IMR-90 (cell line): ENCODE results near the gene EMID1. TPM values are rescaled to one million over a fixed set of nuclear protein-coding genes. Genes with fewer than 3 reads are reported as not detected.

Experiments used
- ATAC-seq: fragments of 200-7000 bp; cut with Tn5 transposase; 2 replicates; pipeline ENCODE4 v1.9.1; 2020; ENCODE audit warnings: low read depth, mild to moderate bottlenecking, moderate library complexity
- BruUV-seq: library from RNA; stranded (reverse); fragments of 400-500 nt; replicated peaks from 2 replicates; lab custom pipeline; 2021; lab: Mats Ljungman, UMichigan
- CTCF ChIA-PET: fragments of 300-600 bp; formaldehyde crosslinking; extraction: SDS; loops from one replicate; lab custom pipeline; 2021; ENCODE audit warnings: antibody characterized with exemption; lab: Yijun Ruan, JAX
- POLR2A ChIA-PET: fragments of 300-600 bp; sonication (Branson Sonifier 250); formaldehyde crosslinking; loops from one replicate; lab custom pipeline; 2022; ENCODE audit warnings: antibody characterized with exemption; ENCODE audit not compliant: unreplicated experiment; lab: Charles Lee
- DNase-seq: peaks from one replicate; pipeline ENCODE4 v3.0.0; 2013
- H2AFZ ChIP-seq: replicated peaks from 2 replicates; pipeline ENCODE3; 2013; ENCODE audit warnings: low read length, mild to moderate bottlenecking; ENCODE audit not compliant: poor library complexity
- H2AK5ac ChIP-seq: 2 replicates; pipeline ENCODE4 v1.6.1; 2013; ENCODE audit warnings: low read depth, low read length, inconsistent platforms
- H2AK9ac ChIP-seq: replicated peaks from 2 replicates; pipeline ENCODE3; 2013; ENCODE audit warnings: mild to moderate bottlenecking, low read depth, low read length, moderate library complexity; ENCODE audit not compliant: poor library complexity
- H2BK120ac ChIP-seq: 2 replicates; pipeline ENCODE4 v1.6.1; 2013; ENCODE audit warnings: low read depth, low read length, inconsistent platforms
- H2BK15ac ChIP-seq: 3 replicates; pipeline ENCODE4 v1.6.1; 2013; ENCODE audit warnings: low read depth, low read length, inconsistent platforms
- H2BK20ac ChIP-seq: 2 replicates; pipeline ENCODE4 v1.6.1; 2013; ENCODE audit warnings: low read depth, mild to moderate bottlenecking, inconsistent platforms, low read length, moderate library complexity
- H2BK5ac ChIP-seq: 2 replicates; pipeline ENCODE4 v1.6.1; 2013; ENCODE audit warnings: mild to moderate bottlenecking, low read depth, low read length, inconsistent platforms; ENCODE audit not compliant: poor library complexity, severe bottlenecking
- H3K14ac ChIP-seq: replicated peaks from 2 replicates; pipeline ENCODE4 v1.6.1; 2013; ENCODE audit warnings: low read depth, low read length, inconsistent platforms
- H3K18ac ChIP-seq: 2 replicates; pipeline ENCODE4 v1.6.1; 2013; ENCODE audit warnings: low read depth, low read length, control low read depth
- H3K23ac ChIP-seq: 2 replicates; pipeline ENCODE4 v1.6.1; 2013; ENCODE audit warnings: low read depth, low read length, inconsistent platforms
- H3K27ac ChIP-seq: 2 replicates; pipeline ENCODE4 v1.5.1; 2013; ENCODE audit warnings: mild to moderate bottlenecking, control low read depth, low read length; ENCODE audit not compliant: insufficient read depth
- H3K27me3 ChIP-seq: 2 replicates; pipeline ENCODE4 v1.6.1; 2013; ENCODE audit warnings: low read length; ENCODE audit not compliant: control insufficient read depth, insufficient read depth
- H3K36me3 ChIP-seq: 2 replicates; pipeline ENCODE4 v1.6.1; 2013; ENCODE audit warnings: low read length, mixed read lengths; ENCODE audit not compliant: control insufficient read depth, insufficient read depth
- H3K4ac ChIP-seq: 2 replicates; pipeline ENCODE4 v1.6.1; 2013; ENCODE audit warnings: low read depth, low read length, inconsistent platforms
- H3K4me1 ChIP-seq: 2 replicates; pipeline ENCODE4 v1.6.1; 2013; ENCODE audit warnings: low read length, mixed read lengths; ENCODE audit not compliant: control insufficient read depth, insufficient read depth
- H3K4me2 ChIP-seq: 2 replicates; pipeline ENCODE4 v1.6.1; 2013; ENCODE audit warnings: low read depth, mild to moderate bottlenecking, control low read depth, low read length, moderate library complexity
- H3K4me3 ChIP-seq: 2 replicates; pipeline ENCODE4 v1.5.1; 2013; ENCODE audit warnings: low read depth, mild to moderate bottlenecking, control low read depth, low read length, moderate library complexity; ENCODE audit not compliant: insufficient read depth
- H3K56ac ChIP-seq: 2 replicates; pipeline ENCODE4 v1.6.1; 2013; ENCODE audit warnings: low read length, inconsistent platforms; ENCODE audit not compliant: insufficient read depth; ENCODE audit errors: extremely low read depth
- H3K79me1 ChIP-seq, 2 experiments: 2 replicates each; pipeline ENCODE4 v1.6.1; 2013; ENCODE audit warnings: low read length in 2 of 2, inconsistent platforms in 1 of 2, low read depth in 1 of 2
- H3K9ac ChIP-seq: 2 replicates; pipeline ENCODE4 v1.6.1; 2013; ENCODE audit warnings: low read depth, low read length, control low read depth
- H3K9me1 ChIP-seq: 2 replicates; pipeline ENCODE4 v1.6.1; 2013; ENCODE audit warnings: low read length, inconsistent platforms; ENCODE audit not compliant: insufficient read depth
- H3K9me3 ChIP-seq: 2 replicates; pipeline ENCODE4 v1.6.1; 2013; ENCODE audit warnings: low read length; ENCODE audit not compliant: control insufficient read depth, insufficient read depth
- H4K20me1 ChIP-seq: 2 replicates; pipeline ENCODE4 v1.6.1; 2013; ENCODE audit warnings: low read length, inconsistent platforms; ENCODE audit not compliant: insufficient read depth
- H4K5ac ChIP-seq: 2 replicates; pipeline ENCODE4 v1.6.1; 2013; ENCODE audit warnings: mild to moderate bottlenecking, low read depth, low read length, control low read depth
- H4K8ac ChIP-seq, 2 experiments: 2 replicates each; pipeline ENCODE4 v1.6.1; 2013; ENCODE audit warnings: low read depth in 2 of 2, low read length in 2 of 2, control low read depth in 1 of 2, inconsistent platforms in 1 of 2
- H4K91ac ChIP-seq: 2 replicates; pipeline ENCODE4 v1.6.1; 2013; ENCODE audit warnings: low read depth, low read length, inconsistent platforms; ENCODE audit not compliant: insufficient read depth
- CTCF ChIP-seq: conservative IDR thresholded peaks from 2 replicates; pipeline ENCODE4 v1.5.1; 2012; ENCODE audit warnings: mild to moderate bottlenecking, low read depth, low read length, improper control_type of control experiment
- NFE2L2 ChIP-seq: fragments of 150-350 bp; IDR thresholded peaks from 2 replicates; pipeline ENCODE4 v1.6.1; 2016; ENCODE audit warnings: low read depth, mild to moderate bottlenecking, low read length
- WGBS, 2 experiments: methylation state at CpG; one replicate each; pipeline versions ENCODE4 v1.1.5 to v1.1.7; 2013; ENCODE audit warnings: missing lambda C conversion rate in 2 of 2; ENCODE audit not compliant: insufficient read length in 1 of 2; ENCODE audit errors: extremely low coverage in 2 of 2; 5-methylcytosine and 5-hydroxymethylcytosine counted together
- dilution Hi-C: fragments of 300-500 bp; cut with HindIII; formaldehyde crosslinking; loops from one replicate; pipeline ENCODE4 v1.14.3; 2018; ENCODE audit warnings: low sequenced_read_pairs; ENCODE audit not compliant: unreplicated experiment
- in situ Hi-C: fragments of 300-500 bp; cut with MboI; formaldehyde crosslinking; loops from 3 replicates; pipeline ENCODE4 v1.14.3; 2019; ENCODE audit warnings: low sequenced_read_pairs, inconsistent platforms, mixed read lengths
- intact Hi-C: fragments of 100-400 bp; cut with micrococcal nuclease; formaldehyde crosslinking; loops from 2 replicates; pipeline ENCODE4 v1.10.0; 2022
- polyA plus RNA-seq, 3 experiments: library from polyadenylated mRNA; depleted of rRNA; stranded (reverse); fragments of >200 nt; gene quantifications; 2 replicates each; pipeline ENCODE4 v1.2.3, GENCODE V29; 2012; ENCODE audit warnings: low replicate concordance in 1 of 3
- total RNA-seq: library from RNA; depleted of rRNA; stranded (reverse); fragments of >200 nt; gene quantifications from 2 replicates; pipeline ENCODE4 v1.2.3, GENCODE V29; 2012

The EMID1 gene
- total and polyA plus RNA-seq, 2 of the 4 experiments (the other 2 are of a cell fraction): 0.54 to 1.3 TPM

GRCh38 chr22:29158546-29158945 lies 47.1 kb upstream of the EMID1 start:
- BruUV-seq: no TSS peak
- Histone ChIP-seq H4K8ac (no peak overlapping the region), H3K23ac (no peak overlapping the region), H2AFZ (no peak overlapping the region), H3K4me3 (no peak overlapping the region), H3K27ac (no peak overlapping the region), H3K18ac (no peak overlapping the region), H4K91ac (no peak overlapping the region), H2BK20ac (no peak overlapping the region), H2AK9ac (no peak overlapping the region), H3K9me1 (no peaks in the 10 kb centered on the region), H2BK5ac (no peak overlapping the region), H3K9ac (no peak overlapping the region), H2AK5ac (no peak overlapping the region), H3K56ac (no peak overlapping the region), H3K14ac (no peak overlapping the region), H2BK120ac (no peak overlapping the region), H4K20me1 (no peaks in the 10 kb centered on the region), H2BK15ac (no peak overlapping the region), H3K4me1 (no peaks in the 10 kb centered on the region), H3K9me3 (no peaks in the 10 kb centered on the region), H4K5ac (no peak overlapping the region), H3K79me1 (no peaks in the 10 kb centered on the region), H3K36me3 (no peaks in the 10 kb centered on the region), H3K4ac (no peak overlapping the region), H3K4me2 (no peak overlapping the region), H3K27me3 (peaks cover 2% of the 10 kb centered on the region)
- DNase-seq (no peak), ATAC-seq (no peak)
- dilution Hi-C loops (no loop called here), in situ Hi-C loops (no loop called here), intact Hi-C loops (loop anchor here (10.0 kb wide), 1 partner anchor 554 kb away; no protein-coding TSS in a partner anchor)
- CTCF ChIA-PET: no interaction called here
- POLR2A ChIA-PET: no interaction called here
- WGBS, 2 experiments: no CpG with 5 or more reads among the region's 5 CpGs
- TF ChIP-seq NFE2L2: no peak
- TF ChIP-seq CTCF: no peak
